K562 (cell line): ENCODE measurements around the gene SCP2. TPM values are rescaled to one million over a fixed set of nuclear protein-coding genes. Genes with fewer than 3 reads are reported as not detected.

Experiments
- AFF1 ChIP-seq, 2 experiments: fragments of 450-650 bp; IDR thresholded peaks; 2 replicates each; pipeline ENCODE4 v1.6.1; 2018; ENCODE audit warnings: mild to moderate bottlenecking in 2 of 2, low read depth in 1 of 2; ENCODE audit not compliant: partially characterized antibody in 2 of 2
- BCOR ChIP-seq: fragments of 450-650 bp; IDR thresholded peaks from 2 replicates; pipeline ENCODE4 v1.6.1; 2016
- CEBPZ ChIP-seq: fragments of 150-350 bp; IDR thresholded peaks from 2 replicates; pipeline ENCODE4 v1.6.1; 2014; ENCODE audit warnings: low read depth, mild to moderate bottlenecking, low read length, borderline replicate concordance
- GATA2 ChIP-seq: sonication (generic); formaldehyde crosslinking; IDR thresholded peaks from 2 replicates; pipeline ENCODE4 v1.4.0; 2020; ENCODE audit warnings: mild to moderate bottlenecking, missing genetic modification reagents
- HEY1 ChIP-seq: fragments of 250-450 bp; sonication (Bioruptor Pico); IDR thresholded peaks from 2 replicates; pipeline ENCODE4 v1.5.0; 2020; ENCODE audit warnings: mild to moderate bottlenecking, moderate library complexity, borderline replicate concordance
- MAX ChIP-seq: sonication (generic); formaldehyde crosslinking; IDR thresholded peaks from 2 replicates; pipeline ENCODE4 v1.9.0; 2022; ENCODE audit warnings: mild to moderate bottlenecking, missing genetic modification reagents
- POLR2H ChIP-seq: IDR thresholded peaks from 2 replicates; pipeline ENCODE4 v1.6.1; 2016; ENCODE audit warnings: missing genetic modification characterization, low read depth, mild to moderate bottlenecking, control low read depth, missing compliant biosample characterization, moderate library complexity
- RBM25 ChIP-seq: fragments of 200-400 bp; formaldehyde crosslinking; IDR thresholded peaks from 2 replicates; pipeline ENCODE4 v1.6.1; 2018; ENCODE audit warnings: low read length, low read depth, moderate library complexity; ENCODE audit not compliant: severe bottlenecking
- SMARCC2 ChIP-seq: fragments of 450-650 bp; IDR thresholded peaks from 2 replicates; pipeline ENCODE4 v1.6.1; 2017; ENCODE audit warnings: antibody characterized with exemption, moderate library complexity, mild to moderate bottlenecking, low read depth
- SPI1 ChIP-seq: IDR thresholded peaks from 2 replicates; pipeline ENCODE4 v1.6.1; 2011; ENCODE audit warnings: low read depth, low read length, control low read depth, borderline replicate concordance
- SRSF7 ChIP-seq: fragments of 200-400 bp; formaldehyde crosslinking; optimal IDR thresholded peaks from 2 replicates; pipeline ENCODE3; 2017; ENCODE audit warnings: mild to moderate bottlenecking, low read depth, low read length
- ZEB2 ChIP-seq: fragments of 450-650 bp; IDR thresholded peaks from 2 replicates; pipeline ENCODE4 v1.6.1; 2016
- ZNF140 ChIP-seq: fragments of 250-450 bp; sonication (Bioruptor Pico); IDR thresholded peaks from 2 replicates; pipeline ENCODE4 v1.8.0; 2021; ENCODE audit warnings: moderate library complexity, mild to moderate bottlenecking, inconsistent platforms
- ZNF263 ChIP-seq: sonication (generic); formaldehyde crosslinking; IDR thresholded peaks from 2 replicates; pipeline ENCODE4 v1.8.0; 2022; ENCODE audit warnings: mild to moderate bottlenecking, missing genetic modification reagents, borderline replicate concordance
- ZNF408 ChIP-seq: fragments of 250-450 bp; sonication (Bioruptor Pico); IDR thresholded peaks from 2 replicates; pipeline ENCODE4 v1.4.0; 2020; ENCODE audit warnings: low read depth, mild to moderate bottlenecking, moderate library complexity
- polyA plus RNA-seq, 8 experiments: library from polyadenylated mRNA; depleted of rRNA in 4 of 8; stranded (reverse) in 5 of 8; unstranded in 3 of 8; fragments of >200 nt; fragmentation: Nextera tagmentation in 2 of 8; fragmentation: Illumina TruSeq in 1 of 8; extraction: Ambion mirVana in 2 of 8; extraction: Trizol in 1 of 8; gene quantifications; 2 replicates each; pipeline versions ENCODE4 v1.2.1 to v1.2.3, GENCODE V29; 2011 to 2014; ENCODE audit warnings: inconsistent platforms in 1 of 8, missing spikeins in 1 of 8
- total RNA-seq, 7 experiments: library from RNA; depleted of rRNA in 6 of 7; stranded (reverse); fragments of >200 nt in 6 of 7; fragmentation: Illumina TruSeq in 2 of 7; extraction: Trizol in 2 of 7; gene quantifications; 2 replicates each; pipeline versions ENCODE4 v1.2.1 to v1.2.3, GENCODE V29; 2011 to 2021; ENCODE audit warnings: low replicate concordance in 1 of 7
- TF ChIP-seq, protein P1 (sequence below), 2 experiments: fragments of 450-650 bp; IDR thresholded peaks; 2 replicates each; pipeline ENCODE4 v1.6.1; 2016
- TF ChIP-seq, protein P2 (sequence below): fragments of 250-450 bp; sonication (Bioruptor Pico); IDR thresholded peaks from 2 replicates; pipeline ENCODE4 v1.5.0; 2020; ENCODE audit warnings: mild to moderate bottlenecking

Gene SCP2
- total and polyA plus RNA-seq, 9 of the 15 experiments (the other 6 are each of a cell fraction or from before 2014, with no cell fraction given) = 63.8 to 258 (median 106) TPM

DNA sequence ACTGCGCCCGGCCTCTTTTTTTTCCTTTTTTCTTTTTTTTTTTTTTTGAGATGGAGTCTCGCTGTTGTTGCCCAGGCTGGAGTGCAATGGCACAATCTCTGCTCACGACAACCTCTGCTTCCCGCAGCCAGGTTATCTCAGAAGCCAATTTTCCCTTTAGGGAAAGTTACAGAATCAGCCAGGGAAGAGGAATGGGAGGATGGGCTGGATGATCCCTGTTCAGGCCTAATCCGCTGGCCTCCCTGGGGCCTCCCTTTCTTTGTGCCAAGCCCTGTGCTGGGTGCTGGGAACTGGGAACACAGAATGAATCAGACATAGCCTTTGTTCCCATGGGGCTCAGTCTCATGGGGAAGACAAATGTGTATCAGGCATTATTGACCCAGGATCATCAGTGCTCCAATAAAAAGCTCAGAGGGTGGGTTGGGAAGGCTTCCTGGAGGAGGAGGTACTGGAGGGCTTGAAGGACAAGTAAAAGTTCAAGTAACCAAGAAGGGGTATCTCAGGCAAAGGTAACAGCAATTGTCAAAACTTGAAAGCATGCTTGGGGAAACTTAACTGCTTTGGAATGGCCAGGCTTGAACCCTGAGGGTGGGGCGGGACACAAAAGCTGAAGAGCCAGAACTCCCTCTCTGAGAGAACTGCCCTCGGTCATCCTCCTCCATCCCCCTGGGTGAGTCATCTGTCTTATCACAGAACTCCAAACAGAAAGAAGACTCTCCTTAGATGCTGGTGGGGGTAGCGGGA is 19.8 kb upstream of the SCP2 start (continued):
- no peak for TF ChIP-seq SRSF7
- no peak for TF ChIP-seq SPI1
- peak; percentile 94 for TF ChIP-seq BCOR
- TF ChIP-seq POLR2H (tag) = no peak
- peak; percentile 81 for TF ChIP-seq ZNF263
- TF ChIP-seq GATA2 (CRISPR knock-in tag) = no peak
- no peak for TF ChIP-seq MAX
- TF ChIP-seq, protein P1, sequence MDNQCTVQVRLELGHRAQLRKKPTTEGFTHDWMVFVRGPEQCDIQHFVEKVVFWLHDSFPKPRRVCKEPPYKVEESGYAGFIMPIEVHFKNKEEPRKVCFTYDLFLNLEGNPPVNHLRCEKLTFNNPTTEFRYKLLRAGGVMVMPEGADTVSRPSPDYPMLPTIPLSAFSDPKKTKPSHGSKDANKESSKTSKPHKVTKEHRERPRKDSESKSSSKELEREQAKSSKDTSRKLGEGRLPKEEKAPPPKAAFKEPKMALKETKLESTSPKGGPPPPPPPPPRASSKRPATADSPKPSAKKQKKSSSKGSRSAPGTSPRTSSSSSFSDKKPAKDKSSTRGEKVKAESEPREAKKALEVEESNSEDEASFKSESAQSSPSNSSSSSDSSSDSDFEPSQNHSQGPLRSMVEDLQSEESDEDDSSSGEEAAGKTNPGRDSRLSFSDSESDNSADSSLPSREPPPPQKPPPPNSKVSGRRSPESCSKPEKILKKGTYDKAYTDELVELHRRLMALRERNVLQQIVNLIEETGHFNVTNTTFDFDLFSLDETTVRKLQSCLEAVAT (IDR thresholded peaks at IDR 0.05) = no peak
- TF ChIP-seq SMARCC2 = peak; percentile 28; the same call in 1 of the 2 replicates
- TF ChIP-seq ZNF140 = no peak
- TF ChIP-seq HEY1 (CRISPR knock-in tag) = no peak
- TF ChIP-seq CEBPZ = no peak
- TF ChIP-seq ZEB2 = peak; percentile 17; the same call in 1 of the 2 replicates
- TF ChIP-seq ZNF408 (CRISPR knock-in tag) = no peak
- no peak for TF ChIP-seq AFF1 (IDR thresholded peaks at IDR 0.05; ENCODE audit: low read depth in 1 of 2, partially characterized antibody in 2 of 2)
- TF ChIP-seq, protein P2, sequence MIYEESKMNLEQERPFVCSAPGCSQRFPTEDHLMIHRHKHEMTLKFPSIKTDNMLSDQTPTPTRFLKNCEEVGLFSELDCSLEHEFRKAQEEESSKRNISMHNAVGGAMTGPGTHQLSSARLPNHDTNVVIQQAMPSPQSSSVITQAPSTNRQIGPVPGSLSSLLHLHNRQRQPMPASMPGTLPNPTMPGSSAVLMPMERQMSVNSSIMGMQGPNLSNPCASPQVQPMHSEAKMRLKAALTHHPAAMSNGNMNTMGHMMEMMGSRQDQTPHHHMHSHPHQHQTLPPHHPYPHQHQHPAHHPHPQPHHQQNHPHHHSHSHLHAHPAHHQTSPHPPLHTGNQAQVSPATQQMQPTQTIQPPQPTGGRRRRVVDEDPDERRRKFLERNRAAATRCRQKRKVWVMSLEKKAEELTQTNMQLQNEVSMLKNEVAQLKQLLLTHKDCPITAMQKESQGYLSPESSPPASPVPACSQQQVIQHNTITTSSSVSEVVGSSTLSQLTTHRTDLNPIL (CRISPR knock-in tag) = no peak
- peak; percentile 80 for TF ChIP-seq RBM25
